SW 1271 (cell line): ENCODE results near the gene PNLIP.

Experiments
- DNase-seq, 2 experiments: peaks; one replicate each; lab custom pipeline; 2025; lab: John Stamatoyannopoulos, UW

The PNLIP gene

GRCh38 chr10:116587878-116588591, 42.3 kb downstream of the PNLIP start:
- no peak for DNase-seq

GRCh38 chr10:116588995-116589394, 43.3 kb downstream of the PNLIP start:
- DNase-seq, result no peak

GRCh38 chr10:116589926-116590325, 44.2 kb downstream of the PNLIP start:
- DNase-seq, result no peak

GRCh38 chr10:116590590-116591444, 45.1 kb downstream of the PNLIP start, which contains the start of gene PNLIPRP1:
TSS of gene PNLIPRP1 (plus strand) at chr10:116590959. CDS start at chr10:116591130, 171 bp downstream.
- no peak for DNase-seq

GRCh38 chr10:116593139-116593740, 47.5 kb downstream of the PNLIP start:
- DNase-seq, result no peak

GRCh38 chr10:116594525-116595035, 48.8 kb downstream of the PNLIP start:
- DNase-seq, result no peak

GRCh38 chr10:116596062-116596461, 50.3 kb downstream of the PNLIP start:
- no peak for DNase-seq

- no peak for DNase-seq
Observed at GRCh38 chr10:116597543-116597942, 51.8 kb downstream of the PNLIP start.

- DNase-seq, result no peak
Observed at GRCh38 chr10:116598329-116598728, 52.6 kb downstream of the PNLIP start.

GRCh38 chr10:116599991-116600390, 54.3 kb downstream of the PNLIP start:
- no peak for DNase-seq

GRCh38 chr10:116602648-116603400, 57.1 kb downstream of the PNLIP start:
- DNase-seq, result no peak

GRCh38 chr10:116606061-116606483, 60.3 kb downstream of the PNLIP start:
- no peak for DNase-seq

- no peak for DNase-seq
Observed at GRCh38 chr10:116607336-116607735, 61.6 kb downstream of the PNLIP start.

GRCh38 chr10:116608686-116609594, 63.2 kb downstream of the PNLIP start:
- no peak for DNase-seq

- no peak for DNase-seq
Observed at GRCh38 chr10:116610443-116611152, 64.9 kb downstream of the PNLIP start.

- no peak for DNase-seq
Observed at GRCh38 chr10:116611153-116611545, 65.4 kb downstream of the PNLIP start.

GRCh38 chr10:116612107-116612769, 66.5 kb downstream of the PNLIP start:
- DNase-seq, result no peak

- no peak for DNase-seq
Observed at GRCh38 chr10:116613471-116613870, 67.7 kb downstream of the PNLIP start.

GRCh38 chr10:116614796-116615195, 69.1 kb downstream of the PNLIP start:
- no peak for DNase-seq
